ENCODE measurements around the gene MTHFS. TPM values are rescaled to one million over a fixed set of nuclear protein-coding genes. Genes with fewer than 3 reads are reported as not detected.

MTHFS gene
- total and polyA plus RNA-seq, 2 donors (not counting 3 experiments of a cell fraction or from before 2014, with no cell fraction given), result 9.3 to 15.7 TPM

DNA sequence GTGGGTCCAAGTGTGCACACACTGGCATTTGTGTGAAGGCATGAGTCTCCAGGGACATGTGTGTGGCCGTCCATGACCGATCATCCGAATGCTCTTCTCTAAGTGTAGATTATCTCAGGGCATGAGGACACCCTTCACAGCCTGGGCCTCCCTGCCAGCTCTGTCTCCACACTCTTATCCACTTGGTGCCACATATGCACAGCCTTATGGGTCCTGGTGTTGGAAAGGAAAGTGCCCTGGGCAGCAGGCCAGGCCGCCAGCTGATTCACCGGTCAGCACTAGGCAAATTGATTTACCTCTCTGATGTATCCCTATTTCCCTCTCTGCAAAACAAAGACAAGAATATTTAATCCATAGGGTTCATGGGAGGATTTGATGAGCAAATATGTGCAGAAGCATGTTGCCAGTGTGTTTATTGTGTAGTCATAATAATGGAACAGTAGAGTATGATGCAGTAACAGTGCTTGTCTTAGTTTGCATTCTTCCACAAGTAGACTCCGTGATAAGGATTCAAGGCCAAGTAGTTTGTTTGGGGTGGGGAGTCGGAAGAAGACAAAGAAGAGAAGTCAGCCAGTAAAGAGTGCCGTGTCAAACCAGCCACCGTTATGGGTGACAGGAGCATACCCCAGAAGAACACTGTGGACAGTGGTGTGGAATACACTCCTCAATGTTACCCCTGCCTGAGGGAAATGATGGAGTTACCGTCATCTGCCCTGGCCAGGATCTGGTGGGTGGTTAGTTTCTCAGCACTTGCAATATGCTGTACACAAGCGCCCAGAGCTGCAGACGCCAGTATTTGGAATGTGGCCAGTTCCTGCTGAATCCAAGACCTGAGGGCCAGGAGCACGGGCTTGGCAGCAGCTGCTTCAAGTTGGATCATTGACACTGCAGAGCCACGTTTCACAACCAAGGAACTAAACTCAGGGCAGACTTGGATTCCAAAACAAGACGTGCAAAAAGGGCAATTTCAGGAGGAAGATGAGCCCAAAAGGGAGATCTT lies 85.1 kb downstream of the MTHFS start:
- POLR2A ChIA-PET, result no interaction called here
- intact Hi-C loops (cut with micrococcal nuclease) (no loop called here), dilution Hi-C loops (cut with MboI; ENCODE audit: extremely low pct_ligation_motif_present, low sequenced_read_pairs) (no loop called here)
- DNase-seq (ENCODE audit: low read depth, low spot score) (no peak), FAIRE-seq (no peak)
- no peak overlapping the region for H2AFZ ChIP-seq (ENCODE audit: low read depth, low read length)
- CTCF ChIA-PET, result no interaction called here
- H4K20me1 ChIP-seq (replicated peaks; ENCODE audit: control insufficient read depth, extremely low read depth, insufficient read depth, low read length), result no peaks in the 10 kb centered on the region
- H3K4me2 ChIP-seq (ENCODE audit: insufficient read depth, low read length), result no peak overlapping the region
- no TSS peak for BruUV-seq (replicated peaks)
- no peak overlapping the region for H3K9ac ChIP-seq (replicated peaks; ENCODE audit: extremely low read depth, insufficient read depth, low read length)
- no peaks in the 10 kb centered on the region for H3K9me1 ChIP-seq (replicated peaks; ENCODE audit: control insufficient read depth, extremely low read depth, insufficient read depth, low read length)
- no peaks in the 10 kb centered on the region for H3K79me2 ChIP-seq (ENCODE audit: control insufficient read depth, insufficient read depth, low read length)
- no peaks in the 10 kb centered on the region for H3K4me1 ChIP-seq (ENCODE audit: control insufficient read depth, extremely low read depth, insufficient read depth, low read length)
- TF ChIP-seq, protein P1, sequence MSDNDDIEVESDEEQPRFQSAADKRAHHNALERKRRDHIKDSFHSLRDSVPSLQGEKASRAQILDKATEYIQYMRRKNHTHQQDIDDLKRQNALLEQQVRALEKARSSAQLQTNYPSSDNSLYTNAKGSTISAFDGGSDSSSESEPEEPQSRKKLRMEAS (IDR thresholded peaks at IDR 0.05; ENCODE audit: insufficient read depth, insufficient read length), result no peak
- TF ChIP-seq EZH2 (IDR thresholded peaks at IDR 0.05; ENCODE audit: borderline replicate concordance, low read depth, low read length, severe bottlenecking) (no peak), FOS (IDR thresholded peaks at IDR 0.05; ENCODE audit: borderline replicate concordance, insufficient read depth, low read length) (no peak), POLR2A (IDR thresholded peaks at IDR 0.05; ENCODE audit: low read depth, low read length) (no peak), POLR2AphosphoS5 (IDR thresholded peaks at IDR 0.05; ENCODE audit: insufficient read depth, low read depth, low read length) (no peak), MYC (IDR thresholded peaks at IDR 0.05; ENCODE audit: low read depth, low read length) (no peak), GATA2 (IDR thresholded peaks at IDR 0.05; ENCODE audit: insufficient read depth, insufficient read length, low read depth, low read length) (no peak), JUN (IDR thresholded peaks at IDR 0.05; ENCODE audit: borderline replicate concordance, insufficient read depth, insufficient read length, low read depth) (no peak)
- TF ChIP-seq, protein P2, sequence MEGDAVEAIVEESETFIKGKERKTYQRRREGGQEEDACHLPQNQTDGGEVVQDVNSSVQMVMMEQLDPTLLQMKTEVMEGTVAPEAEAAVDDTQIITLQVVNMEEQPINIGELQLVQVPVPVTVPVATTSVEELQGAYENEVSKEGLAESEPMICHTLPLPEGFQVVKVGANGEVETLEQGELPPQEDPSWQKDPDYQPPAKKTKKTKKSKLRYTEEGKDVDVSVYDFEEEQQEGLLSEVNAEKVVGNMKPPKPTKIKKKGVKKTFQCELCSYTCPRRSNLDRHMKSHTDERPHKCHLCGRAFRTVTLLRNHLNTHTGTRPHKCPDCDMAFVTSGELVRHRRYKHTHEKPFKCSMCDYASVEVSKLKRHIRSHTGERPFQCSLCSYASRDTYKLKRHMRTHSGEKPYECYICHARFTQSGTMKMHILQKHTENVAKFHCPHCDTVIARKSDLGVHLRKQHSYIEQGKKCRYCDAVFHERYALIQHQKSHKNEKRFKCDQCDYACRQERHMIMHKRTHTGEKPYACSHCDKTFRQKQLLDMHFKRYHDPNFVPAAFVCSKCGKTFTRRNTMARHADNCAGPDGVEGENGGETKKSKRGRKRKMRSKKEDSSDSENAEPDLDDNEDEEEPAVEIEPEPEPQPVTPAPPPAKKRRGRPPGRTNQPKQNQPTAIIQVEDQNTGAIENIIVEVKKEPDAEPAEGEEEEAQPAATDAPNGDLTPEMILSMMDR (IDR thresholded peaks at IDR 0.05; ENCODE audit: extremely low read depth in 1 of 2, insufficient read depth in 1 of 2, low read depth in 1 of 2, low read length in 2 of 2), result no peak
- H3K9me3 ChIP-seq (replicated peaks; ENCODE audit: control insufficient read depth, insufficient read depth, low read length), result no peaks in the 10 kb centered on the region
- no peaks in the 10 kb centered on the region for H3K27me3 ChIP-seq (ENCODE audit: control insufficient read depth in 2 of 2, insufficient read depth in 2 of 2, low read length in 2 of 2)
- no peaks in the 10 kb centered on the region for H3K36me3 ChIP-seq (ENCODE audit: control insufficient read depth in 2 of 2, extremely low read depth in 1 of 2, insufficient read depth in 2 of 2, low read length in 2 of 2)
- no peak overlapping the region for H3K27ac ChIP-seq (ENCODE audit: insufficient read depth, low read depth, low read length)
- no peak overlapping the region for H3K4me3 ChIP-seq (replicated peaks in 1 of 3; ENCODE audit: insufficient read depth in 1 of 3, low read depth in 1 of 3, low read length in 3 of 3)

Measured in endothelial cell of umbilical vein (primary cell).